ENCODE measurements around the gene YTHDF1. TPM values are rescaled to one million over a fixed set of nuclear protein-coding genes. Genes with fewer than 3 reads are reported as not detected.

YTHDF1 gene
- total and polyA plus RNA-seq, 2 donors: 18.6 to 38.2 TPM

DNA sequence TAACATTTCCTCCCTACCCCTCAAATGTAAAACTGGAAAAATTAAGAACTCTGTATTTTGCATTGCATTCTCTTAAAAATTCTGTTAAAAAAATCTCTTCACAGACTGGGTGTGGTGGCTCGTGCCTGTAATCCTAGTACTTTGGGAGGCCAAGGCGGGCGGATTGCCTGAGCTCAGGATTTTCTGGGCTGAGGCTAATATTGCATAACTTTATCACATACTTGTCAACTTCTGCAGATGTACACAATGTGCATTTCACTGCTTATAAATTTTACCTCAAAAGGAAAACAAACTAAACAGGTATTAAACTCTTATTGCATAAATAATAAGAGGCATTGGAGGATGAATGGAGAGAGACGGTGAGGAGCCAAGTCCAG is 21.1 kb downstream of the YTHDF1 start:
- H3K4me1 ChIP-seq (ENCODE audit: control insufficient read depth in 2 of 2, insufficient read depth in 2 of 2, low read length in 2 of 2): no peaks in the 10 kb centered on the region
- no peak for DNase-seq (ENCODE audit: low read depth in 6 of 9, low spot score in 9 of 9)
- WGBS: 98% methylated on average over 4 of the region's 4 CpGs
- no peaks in the 10 kb centered on the region for H3K27me3 ChIP-seq (ENCODE audit: control insufficient read depth in 2 of 2, insufficient read depth in 1 of 2, low read length in 1 of 2)
- H3K9me3 ChIP-seq (ENCODE audit: control insufficient read depth in 2 of 2, insufficient read depth in 1 of 2, low read length in 1 of 2): no peaks in the 10 kb centered on the region
- no peak overlapping the region for H3K4me3 ChIP-seq (ENCODE audit: low read length in 2 of 2)
- H3K27ac ChIP-seq (ENCODE audit: low read depth in 1 of 2, low read length in 1 of 2): no peak overlapping the region
- peaks cover 25 to 32% of the 10 kb centered on the region in 2 donors for H3K36me3 ChIP-seq (ENCODE audit: control insufficient read depth in 2 of 2, insufficient read depth in 2 of 2, low read length in 1 of 2)

DNA sequence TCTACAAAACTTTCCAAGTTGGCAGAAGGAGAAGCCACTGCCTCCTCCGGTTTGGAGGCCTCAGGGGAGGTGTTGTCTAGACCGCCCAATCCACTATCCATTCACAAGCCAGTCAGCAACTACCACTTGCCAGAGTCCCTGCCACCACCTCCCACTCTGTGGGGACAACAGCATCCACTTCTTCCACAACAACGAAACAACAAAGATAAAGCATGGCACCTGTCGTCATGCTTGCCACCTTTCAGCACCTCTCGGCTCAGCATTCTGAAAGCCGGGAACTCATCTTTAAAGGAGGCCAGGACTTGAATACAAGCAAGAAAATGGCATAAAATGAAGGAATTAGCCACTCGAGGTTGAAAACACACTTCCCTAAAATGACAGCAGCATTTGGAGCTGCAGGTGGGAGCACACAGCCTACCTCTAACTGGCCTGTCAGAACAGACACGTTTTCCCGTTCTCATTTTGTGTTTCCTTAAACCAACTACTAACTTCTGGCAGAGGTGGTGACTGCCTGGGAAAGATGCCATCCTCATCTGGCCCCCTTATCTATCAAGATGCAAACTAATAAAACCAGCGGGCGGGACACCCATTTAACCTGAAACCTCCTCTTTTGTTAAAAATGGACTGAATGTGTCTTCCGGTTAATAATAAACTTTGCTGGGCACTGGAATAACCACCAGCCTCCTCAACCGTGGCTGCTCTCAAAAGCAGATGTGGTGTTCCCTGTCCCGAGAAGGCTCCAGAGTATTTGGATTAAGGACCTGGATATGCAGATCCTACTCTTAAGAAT is 21.7 kb downstream of the YTHDF1 start:
- H3K4me3 ChIP-seq (ENCODE audit: low read length in 2 of 2): no peak overlapping the region
- no peaks in the 10 kb centered on the region for H3K27me3 ChIP-seq (ENCODE audit: control insufficient read depth in 2 of 2, insufficient read depth in 1 of 2, low read length in 1 of 2)
- WGBS: 94% methylated on average over 14 of the region's 14 CpGs
- no peak for DNase-seq (ENCODE audit: low read depth in 6 of 9, low spot score in 9 of 9)
- peaks cover 22 to 26% of the 10 kb centered on the region in 2 donors for H3K36me3 ChIP-seq (ENCODE audit: control insufficient read depth in 2 of 2, insufficient read depth in 2 of 2, low read length in 1 of 2)
- no peak overlapping the region for H3K27ac ChIP-seq (ENCODE audit: low read depth in 1 of 2, low read length in 1 of 2)
- H3K9me3 ChIP-seq (ENCODE audit: control insufficient read depth in 2 of 2, insufficient read depth in 1 of 2, low read length in 1 of 2): no peaks in the 10 kb centered on the region
- peaks cover 0 to 1% of the 10 kb centered on the region in 2 donors for H3K4me1 ChIP-seq (ENCODE audit: control insufficient read depth in 2 of 2, insufficient read depth in 2 of 2, low read length in 2 of 2)

DNA sequence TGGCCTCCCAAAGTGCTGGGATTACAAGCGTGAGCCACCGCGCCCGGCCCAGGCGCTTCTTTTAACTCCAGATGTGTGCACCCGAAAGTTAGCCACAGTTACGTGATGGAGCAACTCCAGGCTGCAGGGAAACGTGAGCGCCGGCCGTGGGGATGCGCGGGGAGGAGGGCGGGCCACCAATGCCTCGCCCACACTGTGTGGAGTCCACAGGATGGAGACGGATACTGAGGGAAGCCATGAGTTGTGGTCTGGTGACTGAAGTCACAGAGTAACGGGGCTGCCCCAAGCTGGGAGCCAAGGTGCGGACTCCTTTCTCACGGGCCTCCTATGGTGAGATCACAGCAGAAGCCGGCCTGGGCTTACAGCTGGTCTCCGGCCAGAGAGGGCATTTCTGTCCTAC is 23.2 kb downstream of the YTHDF1 start:
- no peaks in the 10 kb centered on the region for H3K27me3 ChIP-seq (ENCODE audit: control insufficient read depth in 2 of 2, insufficient read depth in 1 of 2, low read length in 1 of 2)
- WGBS: 95% methylated on average over 21 of the region's 21 CpGs
- H3K4me3 ChIP-seq (ENCODE audit: low read length in 2 of 2): no peak overlapping the region
- no peaks in the 10 kb centered on the region for H3K9me3 ChIP-seq (ENCODE audit: control insufficient read depth in 2 of 2, insufficient read depth in 1 of 2, low read length in 1 of 2)
- H3K36me3 ChIP-seq (ENCODE audit: control insufficient read depth in 2 of 2, insufficient read depth in 2 of 2, low read length in 1 of 2): peaks cover 16 to 19% of the 10 kb centered on the region in 2 donors
- peaks cover 4 to 5% of the 10 kb centered on the region in 2 donors for H3K4me1 ChIP-seq (ENCODE audit: control insufficient read depth in 2 of 2, insufficient read depth in 2 of 2, low read length in 2 of 2)
- no peak overlapping the region for H3K27ac ChIP-seq (ENCODE audit: low read depth in 1 of 2, low read length in 1 of 2)
- DNase-seq (ENCODE audit: low read depth in 6 of 9, low spot score in 9 of 9): no peak

DNA sequence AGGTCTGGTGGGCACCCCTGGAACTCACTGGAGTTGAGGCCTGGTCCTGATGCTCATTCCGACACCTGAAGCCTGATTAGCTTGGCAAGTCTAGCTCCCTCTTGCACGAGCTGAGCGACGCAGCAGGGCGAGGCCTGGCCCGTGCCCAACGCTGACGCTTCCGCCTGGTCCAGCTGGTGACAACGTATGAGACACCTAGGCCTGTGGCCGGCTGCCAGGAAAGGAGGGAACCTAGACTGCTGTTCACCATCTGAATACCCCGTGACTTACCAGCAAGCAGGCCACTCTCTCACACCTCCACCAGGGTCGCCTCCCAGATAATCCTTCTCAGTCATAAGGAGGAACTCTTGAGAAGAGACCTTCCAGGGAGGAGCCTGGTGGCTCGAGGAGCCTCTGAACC is 24.5 kb downstream of the YTHDF1 start:
- DNase-seq (ENCODE audit: low read depth in 6 of 9, low spot score in 9 of 9): no peak
- 88% methylated on average over 14 of the region's 14 CpGs for WGBS
- Histone ChIP-seq H3K4me3 (ENCODE audit: low read length in 2 of 2) (no peak overlapping the region), H3K4me1 (ENCODE audit: control insufficient read depth in 2 of 2, insufficient read depth in 2 of 2, low read length in 2 of 2) (peaks cover 4 to 5% of the 10 kb centered on the region in 2 donors), H3K27ac (ENCODE audit: low read depth in 1 of 2, low read length in 1 of 2) (no peak overlapping the region), H3K27me3 (ENCODE audit: control insufficient read depth in 2 of 2, insufficient read depth in 1 of 2, low read length in 1 of 2) (no peaks in the 10 kb centered on the region), H3K36me3 (ENCODE audit: control insufficient read depth in 2 of 2, insufficient read depth in 2 of 2, low read length in 1 of 2) (peaks cover 12 to 13% of the 10 kb centered on the region in 2 donors), H3K9me3 (ENCODE audit: control insufficient read depth in 2 of 2, insufficient read depth in 1 of 2, low read length in 1 of 2) (no peaks in the 10 kb centered on the region)

DNA sequence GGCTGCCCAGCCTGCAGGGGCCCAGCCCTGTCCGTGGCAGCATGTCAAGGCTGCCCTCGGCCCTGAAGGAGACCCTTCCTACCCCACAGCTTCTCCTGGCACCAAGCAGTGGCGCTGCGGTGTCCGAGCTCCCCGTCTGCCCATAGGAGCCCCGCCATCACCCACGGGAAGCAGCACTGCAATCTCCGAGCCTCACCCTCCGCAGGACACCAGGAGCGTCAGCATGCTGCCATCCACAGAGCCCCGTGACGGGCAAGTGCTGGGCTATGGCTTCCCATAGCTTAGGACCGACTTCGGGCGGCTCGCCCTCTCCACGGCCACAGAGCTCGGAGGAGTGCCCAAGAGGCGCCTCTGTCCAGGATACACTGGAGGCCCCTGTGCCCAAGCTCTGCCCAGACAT is 25.1 kb downstream of the YTHDF1 start:
- DNase-seq (ENCODE audit: low read depth in 6 of 9, low spot score in 9 of 9): no peak
- 93% methylated on average over 20 of the region's 20 CpGs for WGBS
- H3K4me1 ChIP-seq (ENCODE audit: control insufficient read depth in 2 of 2, insufficient read depth in 2 of 2, low read length in 2 of 2): peaks cover 4 to 5% of the 10 kb centered on the region in 2 donors
- H3K9me3 ChIP-seq (ENCODE audit: control insufficient read depth in 2 of 2, insufficient read depth in 1 of 2, low read length in 1 of 2): no peaks in the 10 kb centered on the region
- H3K36me3 ChIP-seq (ENCODE audit: control insufficient read depth in 2 of 2, insufficient read depth in 2 of 2, low read length in 1 of 2): peaks cover 12% of the 10 kb centered on the region in 2 donors
- no peaks in the 10 kb centered on the region for H3K27me3 ChIP-seq (ENCODE audit: control insufficient read depth in 2 of 2, insufficient read depth in 1 of 2, low read length in 1 of 2)
- H3K27ac ChIP-seq (ENCODE audit: low read depth in 1 of 2, low read length in 1 of 2): no peak overlapping the region
- no peak overlapping the region for H3K4me3 ChIP-seq (ENCODE audit: low read length in 2 of 2)

DNA sequence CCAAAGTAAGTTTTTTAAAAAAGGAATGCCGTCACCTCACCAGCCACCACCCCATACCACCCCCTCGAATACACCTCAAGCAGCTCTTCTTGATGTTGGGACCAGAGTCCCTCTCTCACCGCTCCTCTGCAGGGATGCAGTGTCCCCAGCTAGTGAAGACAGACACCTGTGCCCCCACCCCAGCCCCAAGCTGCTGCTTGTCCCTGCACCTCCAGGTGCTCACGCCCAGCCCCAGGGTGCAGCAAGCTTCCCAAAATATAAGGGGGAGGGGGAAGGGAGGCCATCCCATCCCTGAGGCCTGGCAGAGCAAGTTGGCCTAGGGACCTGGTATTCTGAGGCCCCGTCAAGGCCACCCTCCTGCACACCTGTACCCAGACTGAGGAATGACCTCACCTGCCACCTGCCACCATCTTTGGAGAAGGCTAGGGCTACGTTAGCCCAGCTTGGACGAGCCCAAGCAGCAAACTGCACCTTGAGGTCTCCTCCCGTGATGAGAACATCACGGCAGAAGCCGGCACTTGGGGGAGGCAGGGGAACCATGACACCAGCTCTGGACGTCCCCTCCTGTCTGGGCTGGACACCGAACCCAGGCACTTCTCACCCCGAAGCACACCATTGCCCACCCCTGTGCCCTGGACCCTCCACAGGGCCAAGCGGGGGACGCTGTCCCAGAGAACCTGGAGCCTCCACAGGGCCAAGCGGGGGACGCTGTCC is 25.9 kb downstream of the YTHDF1 start:
- Histone ChIP-seq H3K27ac (ENCODE audit: low read depth in 1 of 2, low read length in 1 of 2) (no peak overlapping the region), H3K27me3 (ENCODE audit: control insufficient read depth in 2 of 2, insufficient read depth in 1 of 2, low read length in 1 of 2) (no peaks in the 10 kb centered on the region), H3K9me3 (ENCODE audit: control insufficient read depth in 2 of 2, insufficient read depth in 1 of 2, low read length in 1 of 2) (no peaks in the 10 kb centered on the region), H3K4me3 (ENCODE audit: low read length in 2 of 2) (no peak overlapping the region), H3K36me3 (ENCODE audit: control insufficient read depth in 2 of 2, insufficient read depth in 2 of 2, low read length in 1 of 2) (peaks cover 5 to 6% of the 10 kb centered on the region in 2 donors), H3K4me1 (ENCODE audit: control insufficient read depth in 2 of 2, insufficient read depth in 2 of 2, low read length in 2 of 2) (peaks cover 4 to 5% of the 10 kb centered on the region in 2 donors)
- 96% methylated on average over 17 of the region's 17 CpGs for WGBS
- no peak for DNase-seq (ENCODE audit: low read depth in 6 of 9, low spot score in 9 of 9)

DNA sequence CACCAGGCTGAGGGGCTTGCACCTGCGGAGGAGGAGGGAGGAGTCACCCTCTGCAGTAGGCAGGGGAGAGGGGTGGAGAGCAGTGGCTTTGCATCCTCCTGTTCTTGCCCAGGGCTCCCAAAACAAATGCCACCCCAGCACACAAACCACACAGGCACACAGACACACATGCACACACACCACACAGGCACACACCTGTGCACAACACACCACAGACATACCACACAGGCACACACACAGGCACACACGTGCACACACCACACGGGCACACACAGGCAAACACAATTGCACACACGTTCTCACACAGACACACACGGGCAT is 26.6 kb downstream of the YTHDF1 start:
- 82% methylated on average over 5 of the region's 5 CpGs for WGBS
- H3K27me3 ChIP-seq (ENCODE audit: control insufficient read depth in 2 of 2, insufficient read depth in 1 of 2, low read length in 1 of 2): no peaks in the 10 kb centered on the region
- no peak overlapping the region for H3K4me3 ChIP-seq (ENCODE audit: low read length in 2 of 2)
- peaks cover 0 to 2% of the 10 kb centered on the region in 2 donors for H3K36me3 ChIP-seq (ENCODE audit: control insufficient read depth in 2 of 2, insufficient read depth in 2 of 2, low read length in 1 of 2)
- H3K9me3 ChIP-seq (ENCODE audit: control insufficient read depth in 2 of 2, insufficient read depth in 1 of 2, low read length in 1 of 2): no peaks in the 10 kb centered on the region
- peaks cover 4 to 5% of the 10 kb centered on the region in 2 donors for H3K4me1 ChIP-seq (ENCODE audit: control insufficient read depth in 2 of 2, insufficient read depth in 2 of 2, low read length in 2 of 2)
- peak in 6 of 9 donors; percentile 15 to 68 (median 28) for DNase-seq (ENCODE audit: low read depth in 6 of 9, low spot score in 9 of 9)
- no peak overlapping the region for H3K27ac ChIP-seq (ENCODE audit: low read depth in 1 of 2, low read length in 1 of 2)

DNA sequence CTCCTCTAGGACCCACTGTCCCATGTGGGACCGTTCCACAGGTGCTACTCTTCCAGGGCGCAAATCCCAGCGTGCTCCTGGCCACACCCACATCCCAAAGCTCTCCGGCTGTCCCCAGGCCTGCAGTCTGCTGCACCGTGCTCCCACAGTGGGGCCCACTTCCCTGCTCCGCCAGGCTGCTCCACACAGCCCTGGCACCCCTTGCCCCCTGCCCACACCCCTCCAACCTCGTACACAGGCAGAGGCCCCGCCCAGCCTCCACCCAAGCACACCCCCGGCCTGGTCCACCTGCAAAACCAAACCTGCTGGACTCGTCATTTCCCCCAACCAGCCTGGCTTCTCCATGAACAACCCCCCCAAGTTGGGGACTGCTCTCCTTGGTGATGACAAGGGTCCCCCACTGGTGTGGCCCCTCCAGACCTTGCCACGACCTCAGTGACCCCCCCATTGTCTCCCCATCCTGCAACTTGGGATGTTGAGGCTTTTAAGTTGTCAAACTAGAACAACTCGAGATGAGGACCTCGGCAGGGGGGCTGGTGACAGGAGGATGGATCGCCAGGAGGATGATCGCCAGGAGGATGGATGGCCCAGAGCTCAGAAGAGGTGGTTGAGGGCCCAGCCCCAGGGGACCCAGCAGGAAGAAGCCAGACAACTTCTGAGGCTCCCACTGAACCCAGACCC is 27.1 kb downstream of the YTHDF1 start:
- Histone ChIP-seq H3K4me1 (ENCODE audit: control insufficient read depth in 2 of 2, insufficient read depth in 2 of 2, low read length in 2 of 2) (peaks cover 4 to 5% of the 10 kb centered on the region in 2 donors), H3K9me3 (ENCODE audit: control insufficient read depth in 2 of 2, insufficient read depth in 1 of 2, low read length in 1 of 2) (no peaks in the 10 kb centered on the region), H3K36me3 (ENCODE audit: control insufficient read depth in 2 of 2, insufficient read depth in 2 of 2, low read length in 1 of 2) (no peaks in the 10 kb centered on the region), H3K27ac (ENCODE audit: low read depth in 1 of 2, low read length in 1 of 2) (no peak overlapping the region), H3K4me3 (ENCODE audit: low read length in 2 of 2) (no peak overlapping the region), H3K27me3 (ENCODE audit: control insufficient read depth in 2 of 2, insufficient read depth in 1 of 2, low read length in 1 of 2) (no peaks in the 10 kb centered on the region)
- WGBS: 81% methylated on average over 15 of the region's 15 CpGs
- no peak for DNase-seq (ENCODE audit: low read depth in 6 of 9, low spot score in 9 of 9)

DNA sequence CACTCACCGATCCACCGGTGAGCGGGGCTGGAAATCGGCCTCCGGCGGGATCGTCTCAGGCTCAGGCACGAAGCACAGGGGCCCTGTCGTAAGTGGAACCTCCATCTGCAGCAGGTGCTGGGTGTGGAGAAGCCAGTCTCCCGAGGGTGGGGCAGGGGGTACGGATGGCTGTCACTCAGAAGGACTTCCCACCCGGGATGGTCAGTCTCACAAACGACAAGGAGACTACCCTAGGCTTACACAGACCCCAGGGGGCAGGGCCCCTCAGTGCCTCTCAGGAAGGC is 27.8 kb downstream of the YTHDF1 start:
- Histone ChIP-seq H3K4me1 (ENCODE audit: control insufficient read depth in 2 of 2, insufficient read depth in 2 of 2, low read length in 2 of 2) (peaks cover 4 to 5% of the 10 kb centered on the region in 2 donors), H3K4me3 (ENCODE audit: low read length in 2 of 2) (no peak overlapping the region), H3K9me3 (ENCODE audit: control insufficient read depth in 2 of 2, insufficient read depth in 1 of 2, low read length in 1 of 2) (no peaks in the 10 kb centered on the region), H3K27ac (ENCODE audit: low read depth in 1 of 2, low read length in 1 of 2) (no peak overlapping the region), H3K27me3 (ENCODE audit: control insufficient read depth in 2 of 2, insufficient read depth in 1 of 2, low read length in 1 of 2) (peaks cover 0 to 6% of the 10 kb centered on the region in 2 donors), H3K36me3 (ENCODE audit: control insufficient read depth in 2 of 2, insufficient read depth in 2 of 2, low read length in 1 of 2) (no peaks in the 10 kb centered on the region)
- DNase-seq (ENCODE audit: low read depth in 6 of 9, low spot score in 9 of 9): no peak
- 89% methylated on average over 13 of the region's 13 CpGs for WGBS

Data from thymus (tissue), 11 donors.